Hepatocyte (in vitro differentiated cells): ENCODE data around the gene PRKAG2. TPM values are rescaled to one million over a fixed set of nuclear protein-coding genes. Genes with fewer than 3 reads are reported as not detected.

Experiments used
- DNase-seq: peaks from one replicate; pipeline ENCODE4 v3.0.0-alpha.2; 2016; ENCODE audit warnings: low spot score
- H2AFZ ChIP-seq: fragments of 200-600 bp; sonication (generic); 2 replicates; pipeline ENCODE4 v1.6.0; 2016; ENCODE audit warnings: antibody characterized with exemption, mild to moderate bottlenecking
- H3K27ac ChIP-seq: fragments of 200-600 bp; sonication (generic); 2 replicates; pipeline ENCODE4 v1.5.1; 2016; ENCODE audit warnings: mild to moderate bottlenecking
- H3K27me3 ChIP-seq: fragments of 200-600 bp; sonication (generic); 2 replicates; pipeline ENCODE4 v1.6.1; 2016
- H3K36me3 ChIP-seq: fragments of 200-600 bp; sonication (generic); replicated peaks from 2 replicates; pipeline ENCODE4 v1.5.1; 2016; ENCODE audit warnings: low read depth; ENCODE audit not compliant: insufficient read depth
- H3K4me1 ChIP-seq: fragments of 200-600 bp; sonication (generic); 2 replicates; pipeline ENCODE4 v1.5.1; 2016; ENCODE audit warnings: mild to moderate bottlenecking, moderate library complexity; ENCODE audit not compliant: insufficient read depth
- H3K4me2 ChIP-seq: fragments of 200-600 bp; sonication (generic); 2 replicates; pipeline ENCODE4 v1.6.0; 2016
- H3K4me3 ChIP-seq: fragments of 200-600 bp; sonication (generic); 2 replicates; pipeline ENCODE4 v1.5.1; 2016; ENCODE audit warnings: mild to moderate bottlenecking
- H3K79me2 ChIP-seq: fragments of 200-600 bp; sonication (generic); 2 replicates; pipeline ENCODE4 v1.6.0; 2017; ENCODE audit warnings: mild to moderate bottlenecking
- H3K9me2 ChIP-seq: fragments of 200-600 bp; sonication (generic); replicated peaks from 2 replicates; pipeline ENCODE4 v1.6.0; 2017; ENCODE audit warnings: mild to moderate bottlenecking; ENCODE audit not compliant: insufficient read depth
- H3K9me3 ChIP-seq: fragments of 200-600 bp; sonication (generic); 2 replicates; pipeline ENCODE4 v1.5.1; 2016; ENCODE audit warnings: low read depth, mild to moderate bottlenecking
- H4K20me1 ChIP-seq: fragments of 200-600 bp; sonication (generic); 2 replicates; pipeline ENCODE4 v1.6.0; 2016; ENCODE audit warnings: mild to moderate bottlenecking; ENCODE audit not compliant: insufficient read depth, poor library complexity, severe bottlenecking
- CTCF ChIP-seq: fragments of 200-600 bp; sonication (generic); IDR thresholded peaks from 2 replicates; pipeline ENCODE4 v1.5.1; 2016; ENCODE audit warnings: antibody characterized with exemption, mild to moderate bottlenecking; ENCODE audit not compliant: poor library complexity
- EZH2 ChIP-seq: fragments of 200-600 bp; sonication (generic); IDR thresholded peaks from 2 replicates; pipeline ENCODE4 v1.6.1; 2016; ENCODE audit warnings: antibody characterized with exemption, mild to moderate bottlenecking, borderline replicate concordance
- EZH2phosphoT487 ChIP-seq: fragments of 200-600 bp; sonication (generic); IDR thresholded peaks from one replicate; pipeline ENCODE4 v1.6.1; 2018; ENCODE audit warnings: antibody characterized with exemption, mild to moderate bottlenecking, low read depth, moderate library complexity; ENCODE audit not compliant: unreplicated experiment, severe bottlenecking
- WGBS: methylation state at CpG from one replicate; pipeline ENCODE4 v1.1.6; 2016; ENCODE audit warnings: low lambda C conversion rate; ENCODE audit errors: missing lambda C conversion rate; 5-methylcytosine and 5-hydroxymethylcytosine counted together
- polyA plus RNA-seq: library from polyadenylated mRNA; unstranded; fragments of >200 nt; fragmentation: Nextera tagmentation; extraction: Ambion mirVana; gene quantifications from 2 replicates; pipeline ENCODE4 v1.2.1, GENCODE V29; 2016
- total RNA-seq: library from RNA; depleted of rRNA; stranded (reverse); fragments of >200 nt; gene quantifications from 2 replicates; pipeline ENCODE4 v1.2.3, GENCODE V29; 2014

Gene PRKAG2
- total and polyA plus RNA-seq, 2 experiments from 2014 or later, result 17.8 to 23.4 TPM

- peaks cover 8% of the 10 kb centered on the region for H3K4me1 ChIP-seq
- WGBS, result 98% methylated on average over 4 of the region's 4 CpGs
Measured at GRCh38 chr7:151817315-151817690, 59.6 kb downstream of the PRKAG2 start.

GRCh38 chr7:151816562-151817314, 60.2 kb downstream of the PRKAG2 start:
- 94% methylated on average over 20 of the region's 20 CpGs for WGBS
- Histone ChIP-seq H3K27me3 (peaks cover 4% of the 10 kb centered on the region), H3K9me2 (no peaks in the 10 kb centered on the region), H2AFZ (no peak overlapping the region), H3K9me3 (no peaks in the 10 kb centered on the region), H4K20me1 (no peaks in the 10 kb centered on the region), H3K36me3 (no peaks in the 10 kb centered on the region), H3K4me1 (peaks cover 8% of the 10 kb centered on the region), H3K27ac (no peak overlapping the region), H3K79me2 (no peaks in the 10 kb centered on the region), H3K4me3 (no peak overlapping the region), H3K4me2 (no peak overlapping the region)
- TF ChIP-seq EZH2, result no peak
- TF ChIP-seq CTCF, result no peak
- TF ChIP-seq EZH2phosphoT487, result no peak
- DNase-seq, result no peak

More at GRCh38 chr7:151817315-151817690, 59.6 kb downstream of the PRKAG2 start:
- H3K79me2 ChIP-seq, result no peaks in the 10 kb centered on the region
- no peak overlapping the region for H3K4me3 ChIP-seq
- H3K9me3 ChIP-seq, result no peaks in the 10 kb centered on the region
- H2AFZ ChIP-seq, result no peak overlapping the region
- H3K9me2 ChIP-seq, result no peaks in the 10 kb centered on the region
- peaks cover 4% of the 10 kb centered on the region for H3K27me3 ChIP-seq
- no peak for TF ChIP-seq EZH2
- no peak for TF ChIP-seq CTCF
- no peak for TF ChIP-seq EZH2phosphoT487
- no peak overlapping the region for H3K27ac ChIP-seq
- no peak overlapping the region for H3K4me2 ChIP-seq
- H3K36me3 ChIP-seq, result no peaks in the 10 kb centered on the region
- no peak for DNase-seq
- H4K20me1 ChIP-seq, result no peaks in the 10 kb centered on the region

- peaks cover 8% of the 10 kb centered on the region for H3K4me1 ChIP-seq
- TF ChIP-seq EZH2 (no peak), CTCF (no peak), EZH2phosphoT487 (no peak)
- DNase-seq, result no peak
- no peak overlapping the region for H2AFZ ChIP-seq
- H3K9me2 ChIP-seq, result no peaks in the 10 kb centered on the region
- H3K27me3 ChIP-seq, result peaks cover 4% of the 10 kb centered on the region
- no peak overlapping the region for H3K4me2 ChIP-seq
- no peaks in the 10 kb centered on the region for H3K79me2 ChIP-seq
- H3K27ac ChIP-seq, result no peak overlapping the region
- H3K4me3 ChIP-seq, result no peak overlapping the region
- no peaks in the 10 kb centered on the region for H4K20me1 ChIP-seq
- WGBS, result 81% methylated on average over 5 of the region's 5 CpGs
- H3K36me3 ChIP-seq, result no peaks in the 10 kb centered on the region
- H3K9me3 ChIP-seq, result no peaks in the 10 kb centered on the region
Measured at GRCh38 chr7:151815419-151815818, 61.5 kb downstream of the PRKAG2 start.
